ENCODE measurements around the gene CSPG5. TPM values are rescaled to one million over a fixed set of nuclear protein-coding genes. Genes with fewer than 3 reads are reported as not detected.

Gene CSPG5
- total RNA-seq, 1 donor from 2014 or later = 0.40 TPM

DNA sequence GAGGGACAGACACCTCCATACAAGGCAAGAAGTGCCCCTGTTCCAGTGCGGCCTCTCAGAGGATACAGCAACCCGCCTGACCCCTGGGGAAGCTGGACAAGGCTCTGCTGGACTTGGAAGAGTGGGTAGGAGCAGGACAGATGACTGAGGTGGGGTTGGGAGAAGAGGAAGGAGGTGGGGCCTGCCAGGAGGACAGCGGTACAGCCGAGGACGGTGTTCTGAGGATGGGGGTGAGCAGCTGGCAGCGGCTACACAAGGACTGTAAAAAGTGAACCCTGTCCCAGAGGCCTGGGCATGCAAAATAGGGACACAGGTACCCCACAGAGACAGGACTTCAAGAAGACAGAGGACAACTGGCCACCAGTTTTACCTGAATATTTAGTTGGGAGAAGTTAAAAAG is 41.7 kb downstream of the CSPG5 start:
- DNase-seq (ENCODE audit: low read depth in 2 of 2) = no peak

DNA sequence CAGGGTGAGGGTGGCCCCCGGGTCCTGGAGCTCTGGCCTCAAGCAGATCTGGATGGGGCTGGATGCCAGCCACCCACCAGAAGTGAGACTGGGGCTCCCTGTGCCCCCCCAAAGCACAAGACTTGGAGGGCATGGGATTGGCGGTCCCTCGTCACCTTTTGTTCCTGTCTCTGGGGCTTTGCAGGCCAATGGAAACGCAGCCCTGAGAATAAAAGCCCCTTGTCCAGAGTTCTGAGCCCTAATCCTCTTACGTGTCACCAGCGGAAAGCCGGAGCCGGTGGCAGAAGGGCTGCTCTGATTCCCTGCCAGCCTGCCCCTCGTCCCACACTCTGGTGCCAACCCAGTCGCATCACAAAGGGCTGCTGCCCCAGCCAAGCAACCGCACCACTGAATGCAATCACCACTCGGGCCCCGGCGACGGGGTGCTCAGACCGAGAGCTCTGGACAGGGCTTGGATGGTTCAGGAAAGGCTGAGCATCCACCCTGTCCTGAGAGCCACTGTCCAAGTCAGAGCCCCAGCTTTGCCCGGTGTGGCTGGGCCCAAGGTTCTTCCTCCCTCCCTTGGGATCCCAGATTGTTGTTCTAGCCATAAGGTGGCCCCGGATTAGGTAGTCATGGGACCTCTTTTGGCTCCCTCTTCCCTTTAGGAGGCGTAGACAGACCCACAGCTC is 42.3 kb downstream of the CSPG5 start:
- no peak for DNase-seq (ENCODE audit: low read depth in 2 of 2)

DNA sequence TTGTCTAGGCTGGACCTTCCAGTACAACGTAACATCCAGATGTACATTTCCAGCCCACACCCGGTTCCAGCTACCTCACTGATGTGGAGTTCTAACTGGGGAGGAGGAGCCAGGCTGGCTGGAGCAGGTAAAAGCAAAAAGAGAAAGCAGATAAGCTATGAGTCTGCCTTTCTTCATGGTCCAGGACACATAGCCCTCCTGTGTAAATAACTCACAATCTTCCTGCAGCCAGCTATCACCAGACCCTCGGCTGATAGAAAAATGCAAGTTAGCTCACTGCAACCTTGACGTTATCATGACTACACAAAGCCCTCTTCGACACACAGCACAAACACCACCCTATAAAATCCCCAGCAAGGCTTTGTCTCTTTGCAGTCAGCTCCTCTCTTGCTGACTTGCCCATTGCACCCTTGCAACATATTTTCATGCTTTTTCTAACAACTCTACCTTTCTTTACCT is 44.6 kb downstream of the CSPG5 start:
- DNase-seq (ENCODE audit: low read depth in 2 of 2) = no peak

DNA sequence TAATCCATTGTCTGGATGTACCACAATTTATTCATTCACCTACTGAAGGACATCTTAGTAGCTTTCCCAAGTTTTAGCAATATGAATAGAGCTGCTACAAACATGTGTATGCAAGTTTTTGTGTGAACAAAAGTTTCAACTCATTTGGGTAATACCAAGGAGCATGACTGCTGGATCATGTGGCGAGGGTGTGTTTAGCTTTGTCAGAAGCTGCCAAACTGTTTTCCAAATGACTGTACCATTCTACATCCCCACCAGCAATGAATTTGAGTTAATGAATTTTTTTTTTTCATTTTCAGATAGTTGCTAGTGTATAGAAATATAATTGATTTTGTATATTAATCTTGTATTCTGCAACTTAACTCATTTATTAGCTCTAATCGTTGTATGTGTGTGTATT is 45.2 kb downstream of the CSPG5 start:
- DNase-seq (ENCODE audit: low read depth in 2 of 2) = no peak

DNA sequence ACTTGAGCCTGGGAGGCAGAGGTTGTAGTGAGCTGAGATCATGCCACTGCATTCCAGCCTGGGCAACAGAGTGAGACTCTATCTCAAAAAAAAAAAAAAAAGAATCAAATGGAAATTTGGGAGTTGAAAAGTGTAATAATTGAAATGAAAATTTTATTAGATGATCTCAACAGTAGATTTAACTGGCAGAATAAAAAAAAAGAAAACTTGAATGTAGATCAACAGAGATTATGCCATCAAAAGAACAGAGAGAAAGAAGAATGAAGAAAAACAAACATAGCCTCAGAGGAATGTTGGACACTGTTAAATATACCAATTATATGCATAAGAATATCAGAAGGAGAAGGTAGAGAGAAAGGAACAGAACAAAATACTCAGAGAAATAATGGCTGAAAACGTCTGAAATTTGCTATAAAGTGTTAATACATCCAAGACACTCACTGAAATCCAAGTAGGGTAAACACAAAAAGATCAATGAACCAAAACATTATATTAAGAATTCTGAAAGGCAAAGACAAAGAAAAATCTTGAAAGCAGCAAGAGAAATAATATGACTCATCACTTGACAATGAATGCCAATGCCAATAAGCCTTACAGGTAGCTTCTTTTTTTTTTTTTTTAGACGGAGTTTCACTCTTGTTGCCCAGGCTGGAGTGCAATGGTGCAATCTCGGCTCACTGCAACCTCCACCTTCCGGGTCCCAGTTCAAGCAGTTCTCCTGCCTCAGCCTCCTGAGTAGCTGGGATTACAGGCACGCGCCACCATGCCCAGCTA is 50.5 kb downstream of the CSPG5 start:
- DNase-seq (ENCODE audit: low read depth in 2 of 2) = no peak

DNA sequence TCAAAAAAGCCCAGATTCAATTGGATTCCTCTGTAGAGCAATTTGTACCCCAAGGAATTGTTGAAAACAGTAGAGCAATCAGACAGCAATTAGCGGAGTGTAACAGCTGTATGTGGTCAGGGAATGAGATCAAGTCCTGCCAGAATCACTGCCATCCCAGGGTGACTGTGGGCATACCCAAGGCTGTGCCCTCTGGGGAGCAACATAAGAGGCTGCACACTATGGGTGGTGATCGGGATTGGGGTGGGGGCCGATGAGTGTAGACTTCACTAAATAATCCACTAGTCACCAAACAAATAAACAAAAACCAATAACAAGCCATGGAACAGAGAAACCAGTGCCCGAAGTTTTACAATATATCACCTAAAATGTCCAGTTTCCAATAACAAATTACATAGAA is 53.0 kb downstream of the CSPG5 start:
- no peak for DNase-seq (ENCODE audit: low read depth in 2 of 2)

DNA sequence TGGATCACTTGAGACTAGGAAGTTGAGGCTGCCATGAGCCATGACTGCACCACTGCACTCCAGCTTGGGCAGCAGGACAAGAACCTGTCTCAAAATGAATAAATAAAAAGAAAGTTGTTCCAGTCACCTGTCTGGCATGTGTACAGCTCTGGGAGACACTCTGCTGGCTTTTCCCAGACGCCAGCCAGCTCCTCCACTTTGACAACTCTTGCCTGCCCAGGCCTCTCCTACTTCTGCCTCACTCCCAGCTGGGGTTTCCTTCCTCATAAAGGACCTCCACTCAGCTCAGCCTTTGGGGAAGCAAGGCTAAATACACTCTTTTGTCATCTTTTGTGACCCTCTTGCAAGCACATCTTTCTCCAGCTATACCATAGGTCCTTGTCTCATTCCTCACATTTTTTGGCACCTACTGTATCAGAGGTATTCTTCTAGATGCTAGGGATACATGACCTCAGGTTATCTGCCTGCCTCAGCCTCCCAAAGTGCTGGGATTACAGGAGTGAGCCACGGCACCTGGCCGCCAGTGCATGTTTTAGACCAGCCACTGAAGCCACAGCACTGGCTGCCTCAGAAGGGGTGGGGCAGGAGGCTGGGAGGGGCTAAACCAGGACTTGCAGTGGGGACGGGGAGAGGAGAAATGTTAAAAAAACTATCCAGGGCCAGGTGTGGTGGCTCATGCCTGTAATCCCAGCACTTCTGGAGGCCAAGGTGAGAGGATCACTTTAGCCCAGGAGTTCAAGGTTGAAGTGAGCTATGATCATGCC is 55.2 kb downstream of the CSPG5 start:
- no peak for DNase-seq (ENCODE audit: low read depth in 2 of 2)

DNA sequence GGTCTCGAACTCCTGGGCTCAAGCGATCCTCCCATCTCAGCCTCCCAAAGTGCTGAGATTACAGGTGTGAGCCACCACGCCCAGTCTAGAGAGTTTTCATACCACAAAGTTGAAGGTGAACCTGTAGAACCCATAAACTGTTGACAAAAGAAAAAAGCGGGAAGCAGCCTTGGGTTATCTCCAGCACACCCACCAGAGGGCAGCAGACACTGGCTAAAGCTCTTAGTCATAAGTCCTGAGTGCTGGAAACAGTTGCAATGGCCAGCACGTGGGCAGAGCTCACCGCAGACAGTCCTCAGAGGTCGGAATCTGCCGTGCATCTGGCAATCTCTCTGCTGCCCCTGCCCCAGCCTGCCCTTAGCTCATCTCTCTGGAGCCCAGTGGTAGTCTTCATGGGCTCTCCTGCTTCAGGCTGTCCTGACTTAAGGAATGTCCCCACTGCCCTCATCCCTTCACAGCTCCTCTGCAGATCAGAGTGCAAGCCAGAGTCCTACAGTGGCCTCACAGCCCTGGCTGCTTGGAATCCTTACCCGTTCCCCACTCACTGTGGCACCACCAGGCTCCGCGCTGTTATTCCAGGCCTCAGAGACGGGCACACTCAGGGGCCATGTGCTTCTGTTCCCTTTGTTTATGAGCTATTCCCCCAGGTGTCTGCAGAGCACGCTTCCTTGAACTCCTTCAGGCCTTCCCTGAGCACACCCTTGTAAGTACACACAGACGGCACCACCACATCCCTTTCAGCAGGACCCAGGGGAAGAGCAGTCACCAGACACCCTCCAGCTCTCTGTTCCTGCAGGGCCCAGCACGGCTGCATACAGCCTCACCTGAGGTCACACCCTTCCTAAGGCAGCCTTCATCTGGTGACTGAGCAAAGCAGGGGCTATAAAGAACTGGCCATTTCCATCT is 56.3 kb downstream of the CSPG5 start:
- peak; percentile 90 to 95 for DNase-seq (ENCODE audit: low read depth in 2 of 2)

DNA sequence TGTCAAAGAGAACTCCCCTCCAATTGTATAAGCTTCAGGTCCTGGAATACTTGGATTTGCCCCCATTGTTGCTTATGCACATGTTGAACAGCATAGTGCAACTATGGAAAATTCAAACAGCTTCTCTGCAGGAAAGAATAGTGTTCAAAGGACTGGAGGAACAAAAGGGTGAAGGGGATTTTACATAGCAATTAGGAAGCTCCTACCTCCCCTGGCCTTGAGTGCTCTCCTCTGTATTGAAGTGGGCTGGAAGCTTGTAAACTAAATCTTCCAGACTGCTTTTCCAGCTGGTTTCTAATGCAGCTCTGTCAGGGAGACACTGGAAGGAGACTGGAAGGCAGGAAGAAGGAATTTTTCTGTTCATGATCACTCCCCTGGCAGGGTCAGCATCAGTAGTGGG is 57.9 kb downstream of the CSPG5 start:
- DNase-seq (ENCODE audit: low read depth in 2 of 2) = no peak

DNA sequence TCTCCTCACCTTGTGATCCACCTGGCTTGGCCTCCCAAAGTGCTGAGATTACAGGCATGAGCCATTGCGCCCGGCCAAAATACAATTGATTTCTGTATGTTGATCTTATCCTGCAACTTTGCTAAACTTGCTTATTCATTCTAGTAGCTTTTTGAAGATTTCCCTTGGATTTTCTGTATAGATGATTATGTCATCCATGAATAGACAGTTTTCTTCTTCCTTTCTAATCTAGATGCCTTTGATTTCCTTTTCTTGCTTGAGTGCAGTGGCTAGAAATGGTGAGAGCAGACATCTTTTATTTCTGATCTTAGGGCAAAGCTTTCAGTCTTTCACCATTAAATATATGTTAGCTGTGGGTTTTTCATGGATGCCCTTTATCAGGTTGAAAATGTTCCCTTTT is 60.7 kb downstream of the CSPG5 start:
- DNase-seq (ENCODE audit: low read depth in 2 of 2) = no peak

DNA sequence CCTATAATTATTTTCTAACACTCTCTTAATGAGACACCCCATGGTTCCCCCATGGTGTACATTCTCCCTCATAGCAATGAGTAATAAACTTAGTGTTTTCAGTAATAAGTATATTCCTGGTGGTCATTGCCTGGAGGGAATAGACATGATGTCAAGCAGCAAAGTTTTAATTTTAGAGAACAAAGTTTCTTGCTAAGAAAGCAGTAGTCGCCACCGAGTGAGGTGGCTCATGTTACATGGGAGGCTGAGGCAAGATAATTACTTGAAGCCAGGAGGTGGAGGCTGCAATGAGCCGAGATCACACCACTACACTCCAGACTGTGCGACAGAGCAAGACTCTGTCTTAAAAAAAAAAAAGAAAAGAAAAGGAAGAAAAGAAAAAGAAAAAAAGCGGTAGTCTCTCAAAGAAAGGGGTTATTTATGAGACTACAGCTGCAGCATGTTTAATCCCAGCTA is 62.8 kb downstream of the CSPG5 start:
- DNase-seq (ENCODE audit: low read depth in 2 of 2) = no peak

DNA sequence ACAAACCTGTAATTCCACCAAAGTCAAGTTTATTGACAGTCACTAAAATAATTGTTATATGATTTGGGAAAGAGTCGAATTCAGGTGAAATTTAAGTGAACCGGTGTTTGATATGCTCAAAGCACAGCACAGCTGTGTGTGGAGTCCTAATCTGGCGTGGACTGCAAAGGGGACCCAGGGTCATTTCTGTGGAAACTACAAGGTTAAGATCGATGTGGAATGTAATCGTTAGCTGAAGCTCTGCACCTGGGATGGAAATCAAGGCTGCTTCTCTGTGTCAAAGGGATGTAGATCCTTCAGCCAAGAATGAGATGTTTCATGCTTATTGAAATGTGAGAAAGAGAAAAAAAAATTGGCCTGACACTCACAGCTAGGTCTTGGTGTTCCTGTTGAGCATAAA is 63.6 kb downstream of the CSPG5 start:
- DNase-seq (ENCODE audit: low read depth in 2 of 2) = no peak

DNA sequence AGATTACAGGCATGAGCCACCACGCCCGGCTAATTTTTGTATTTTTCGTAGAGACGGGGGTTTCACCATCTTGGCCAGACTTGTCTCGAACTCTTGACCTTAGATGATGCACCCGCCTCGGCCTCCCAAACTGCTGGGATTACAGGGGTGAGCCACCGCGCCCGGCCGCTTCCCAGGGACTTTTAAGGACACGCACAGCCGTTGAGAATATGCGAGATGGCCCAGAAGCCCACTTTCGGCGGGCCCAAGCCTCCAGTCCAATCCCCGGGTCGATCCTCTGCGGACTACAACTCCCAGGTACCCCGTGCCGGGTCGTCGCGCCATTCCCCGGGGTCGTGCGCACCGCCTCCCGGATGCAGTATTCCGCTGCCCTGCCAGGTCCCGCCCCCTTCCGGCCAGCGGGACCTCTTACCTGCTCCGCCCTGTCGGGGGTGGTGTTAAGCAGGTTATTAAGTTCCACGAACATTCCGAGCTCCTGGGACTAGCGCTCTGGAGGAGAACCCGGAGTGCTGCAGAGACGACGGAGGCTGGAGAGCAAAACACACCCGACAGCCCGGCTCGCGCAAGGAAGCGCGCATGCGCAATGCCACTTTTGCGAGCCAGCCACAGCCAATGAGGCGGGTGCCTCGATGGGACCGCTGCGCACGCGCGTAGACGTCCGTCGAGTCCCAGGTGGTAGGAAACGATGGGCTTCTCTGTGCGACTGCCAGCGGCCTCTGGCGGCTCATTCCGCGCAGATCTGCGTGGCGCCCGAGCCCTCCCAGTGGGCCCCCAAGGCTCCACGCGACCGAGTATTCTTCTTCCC is 65.3 kb downstream of the CSPG5 start, which contains the start of gene ELP6:
TSS of gene ELP6 (minus strand) at position 588 of the 805 bp plus-strand sequence. CDS start at position 466, 122 bp downstream.
- DNase-seq (ENCODE audit: low read depth in 2 of 2) = peak; percentile 96 to 97

DNA sequence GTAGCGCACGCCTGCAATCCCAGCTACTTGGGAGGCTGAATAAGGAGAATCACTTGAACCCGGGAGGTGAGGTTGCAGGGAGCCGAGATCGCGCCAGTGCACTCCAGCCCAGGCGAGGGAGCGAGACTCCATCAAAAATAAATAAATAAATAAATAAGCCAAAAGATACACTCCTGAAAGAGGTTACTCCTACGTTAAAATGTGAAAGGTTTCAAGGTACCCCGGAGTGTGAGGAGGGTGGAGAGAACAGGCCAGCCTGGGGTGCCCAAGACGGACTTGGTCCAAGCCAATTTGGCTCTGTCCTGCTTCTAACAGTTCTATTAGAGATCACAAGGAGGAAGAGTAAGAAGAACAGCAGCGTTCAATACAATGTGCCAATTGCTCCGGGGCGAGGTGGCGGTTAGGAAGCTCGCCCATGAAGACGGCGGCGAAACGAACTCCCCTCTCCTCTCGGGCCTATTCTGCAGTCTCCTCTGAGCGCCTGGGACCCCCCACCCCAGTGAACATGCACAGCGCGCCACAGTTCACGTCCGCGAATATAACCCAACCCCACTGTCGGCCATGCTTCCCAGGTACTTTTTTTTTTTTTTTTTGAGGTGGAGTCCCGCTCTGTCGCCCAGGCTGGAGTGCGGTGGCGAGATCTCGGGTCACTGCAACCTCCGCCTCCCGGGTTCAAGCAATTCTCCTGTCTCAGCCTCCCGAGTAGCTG is 66.1 kb downstream of the CSPG5 start:
- DNase-seq (ENCODE audit: low read depth in 2 of 2) = peak; percentile 21 to 40

Other genes starting within 250 kb of the CSPG5 start
- gene PTPN23, start 197.8 kb downstream of the CSPG5 start, total RNA-seq = 10.5 and 14.1 TPM in 2 replicates
- 34.9 and 70.4 TPM in 2 replicates for gene SCAP, start 102.9 kb downstream of the CSPG5 start, total RNA-seq
- gene ELP6, start 65.2 kb downstream of the CSPG5 start, total RNA-seq = 29.2 and 31.2 TPM in 2 replicates
- gene SMARCC1, start 203.0 kb upstream of the CSPG5 start, total RNA-seq = 24.0 and 27.0 TPM in 2 replicates
- 36.6 and 56.0 TPM in 2 replicates for gene DHX30, start 224.3 kb upstream of the CSPG5 start, total RNA-seq

Data from lung microvascular endothelial cell (primary cell).